K562 (cell line): Measurements from ENCODE around the gene ARL4D. TPM values are rescaled to one million over a fixed set of nuclear protein-coding genes. Genes with fewer than 3 reads are reported as not detected.

Experiments used
- ATAC-seq: fragments of 200-7000 bp; cut with Tn5 transposase; 3 replicates; pipeline ENCODE4 v1.9.1; 2020; ENCODE audit warnings: moderate library complexity
- BruUV-seq: library from RNA; stranded (reverse); fragments of 400-500 nt; replicated peaks from 2 replicates; lab custom pipeline; 2021; lab: Mats Ljungman, UMichigan
- CTCF ChIA-PET: fragments of 300-600 bp; formaldehyde crosslinking; extraction: SDS; loops from one replicate; lab custom pipeline; 2021; ENCODE audit warnings: low intra/inter-chr PET ratio; lab: Yijun Ruan, JAX
- POLR2A ChIA-PET: fragments of 300-600, 350-650 bp; sonication (Branson Sonifier 250); formaldehyde crosslinking; extraction: SDS; loops from one replicate; lab custom pipeline; 2021; ENCODE audit warnings: antibody characterized with exemption, inconsistent platforms; lab: Yijun Ruan, JAX
- DNase-seq, 4 experiments: peaks; one replicate each; pipeline versions ENCODE4 v3.0.0 to v3.0.0-alpha.2; 2011 to 2018; ENCODE audit warnings: low spot score in 3 of 4, mixed read lengths in 3 of 4; ENCODE audit errors: extremely low read depth in 1 of 4
- FAIRE-seq: peaks from 2 replicates; lab custom pipeline; 2011; peaks lifted over from hg19 to GRCh38; lab: Jason Lieb, UNC
- H2AFZ ChIP-seq: 2 replicates; pipeline ENCODE4 v1.6.0; 2011; ENCODE audit warnings: low read depth, low read length, control low read depth, inconsistent platforms
- H3K27ac ChIP-seq: fragments of 200-600 bp; 3 replicates; pipeline ENCODE4 v1.8.0; 2011; ENCODE audit warnings: low read depth, mild to moderate bottlenecking, control low read depth, inconsistent platforms, low read length, moderate library complexity, mixed read lengths; ENCODE audit errors: extremely low read depth
- H3K27me3 ChIP-seq, 2 experiments: fragments of 300-600 bp in 1 of 2; 2 replicates in 1 of 2; 3 replicates in 1 of 2; pipeline versions ENCODE4 v1.6.0 to v1.8.0; 2011; ENCODE audit warnings: inconsistent platforms in 2 of 2, low read length in 2 of 2, mild to moderate bottlenecking in 1 of 2, mixed read lengths in 1 of 2, moderate library complexity in 1 of 2; ENCODE audit not compliant: control insufficient read depth in 2 of 2, insufficient read depth in 2 of 2
- H3K36me3 ChIP-seq: fragments of 300-600 bp; 3 replicates; pipeline ENCODE4 v1.8.0; 2011; ENCODE audit warnings: mild to moderate bottlenecking, low read length, inconsistent platforms; ENCODE audit not compliant: control insufficient read depth, insufficient read depth
- H3K4me1 ChIP-seq, 2 experiments: fragments of 200-600 bp in 1 of 2; replicated peaks in 1 of 2; 2 replicates in 1 of 2; 3 replicates in 1 of 2; pipeline versions ENCODE4 v1.5.1 to v1.8.0; 2011; ENCODE audit warnings: inconsistent platforms in 2 of 2, low read length in 2 of 2, mild to moderate bottlenecking in 1 of 2, mixed read lengths in 1 of 2, moderate library complexity in 1 of 2; ENCODE audit not compliant: control insufficient read depth in 2 of 2, insufficient read depth in 2 of 2
- H3K4me2 ChIP-seq: 2 replicates; pipeline ENCODE4 v1.6.1; 2011; ENCODE audit warnings: low read length, control low read depth, inconsistent platforms, mixed read lengths; ENCODE audit not compliant: insufficient read depth
- H3K4me3 ChIP-seq: fragments of 200-600 bp; sonication (generic), shearing (Covaris generic); 2 replicates; pipeline ENCODE4 v1.5.1; 2016; ENCODE audit warnings: control low read depth, inconsistent platforms
- H3K79me2 ChIP-seq: fragments of 200-600 bp; 3 replicates; pipeline ENCODE4 v1.8.0; 2011; ENCODE audit warnings: low read length, inconsistent platforms; ENCODE audit not compliant: control insufficient read depth, insufficient read depth
- H3K9ac ChIP-seq, 2 experiments: 2 replicates each; pipeline versions ENCODE4 v1.6.0 to v1.6.1; 2011; ENCODE audit warnings: low read depth in 2 of 2, low read length in 2 of 2, control low read depth in 1 of 2, inconsistent platforms in 1 of 2, mild to moderate bottlenecking in 1 of 2, mixed read lengths in 1 of 2; ENCODE audit not compliant: insufficient read depth in 1 of 2
- H3K9me1 ChIP-seq: one replicate; pipeline ENCODE4 v1.6.0; 2011; ENCODE audit warnings: inconsistent platforms, mild to moderate bottlenecking, low read length, moderate library complexity; ENCODE audit not compliant: control insufficient read depth, insufficient read depth
- H3K9me3 ChIP-seq: replicated peaks from 2 replicates; pipeline ENCODE4 v1.5.1; 2011; ENCODE audit warnings: low read depth, low read length, inconsistent platforms; ENCODE audit not compliant: control insufficient read depth, insufficient read depth
- H4K20me1 ChIP-seq: replicated peaks from 2 replicates; pipeline ENCODE4 v1.6.1; 2011; ENCODE audit warnings: low read length, inconsistent platforms, mixed read lengths; ENCODE audit not compliant: control insufficient read depth, insufficient read depth
- EP400 ChIP-seq: fragments of 450-650 bp; IDR thresholded peaks from 2 replicates; pipeline ENCODE4 v1.6.1; 2017; ENCODE audit warnings: antibody characterized with exemption, mild to moderate bottlenecking, moderate library complexity
- ETV1 ChIP-seq: fragments of 450-650 bp; conservative IDR thresholded peaks from 2 replicates; pipeline ENCODE4 v1.6.1; 2016; ENCODE audit warnings: missing genetic modification characterization, control low read depth, low read depth, missing compliant biosample characterization
- GTF2E2 ChIP-seq: fragments of 200-800 bp; sonication (Bioruptor generic); IDR thresholded peaks from 2 replicates; pipeline ENCODE4 v1.6.1; 2016; ENCODE audit warnings: missing genetic modification characterization, missing compliant biosample characterization
- HNRNPUL1 ChIP-seq: fragments of 200-400 bp; formaldehyde crosslinking; IDR thresholded peaks from 2 replicates; pipeline ENCODE4 v1.6.1; 2017; ENCODE audit warnings: low read length
- L3MBTL2 ChIP-seq: fragments of 450-650 bp; IDR thresholded peaks from 2 replicates; pipeline ENCODE4 v1.6.1; 2016; ENCODE audit warnings: mild to moderate bottlenecking, moderate library complexity
- PHTF2 ChIP-seq: fragments of 250-450 bp; sonication (Bioruptor Pico); IDR thresholded peaks from 2 replicates; pipeline ENCODE4 v1.5.0; 2021; ENCODE audit warnings: mild to moderate bottlenecking
- SAFB2 ChIP-seq: fragments of 200-400 bp; formaldehyde crosslinking; IDR thresholded peaks from 2 replicates; pipeline ENCODE4 v1.6.1; 2018; ENCODE audit warnings: borderline replicate concordance, low read length, low read depth, moderate library complexity; ENCODE audit not compliant: severe bottlenecking
- SLC30A9 ChIP-seq: fragments of 250-450 bp; sonication (Bioruptor Pico); IDR thresholded peaks from 2 replicates; pipeline ENCODE4 v1.8.0; 2022; ENCODE audit warnings: mild to moderate bottlenecking, moderate library complexity
- TRIM24 ChIP-seq, 2 experiments: fragments of 450-650 bp; IDR thresholded peaks; 2 replicates each; pipeline ENCODE4 v1.6.1; 2016
- ZNF561 ChIP-seq: fragments of 450-650 bp; formaldehyde crosslinking; conservative IDR thresholded peaks from 2 replicates; pipeline ENCODE4 v1.4.0; 2020; ENCODE audit warnings: mild to moderate bottlenecking, moderate library complexity
- WGBS: fragments of 100-300 bp; shearing (Covaris generic); methylation state at CpG from one replicate; pipeline ENCODE4 v1.1.6; 2016; ENCODE audit warnings: low coverage, mixed read lengths; ENCODE audit not compliant: insufficient coverage; ENCODE audit errors: missing lambda C conversion rate; 5-methylcytosine and 5-hydroxymethylcytosine counted together
- in situ Hi-C: fragments of 300-500 bp; cut with MboI; formaldehyde crosslinking; loops from 4 replicates; pipeline ENCODE4 v1.15.0; 2018; ENCODE audit warnings: inconsistent platforms, mixed read lengths
- intact Hi-C: fragments of 100-400 bp; cut with micrococcal nuclease; formaldehyde crosslinking; loops from 2 replicates; pipeline ENCODE4 v1.14.2; 2022
- polyA plus RNA-seq, 8 experiments: library from polyadenylated mRNA; depleted of rRNA in 4 of 8; stranded (reverse) in 5 of 8; unstranded in 3 of 8; fragments of >200 nt; fragmentation: Nextera tagmentation in 2 of 8; fragmentation: Illumina TruSeq in 1 of 8; extraction: Ambion mirVana in 2 of 8; extraction: Trizol in 1 of 8; gene quantifications; 2 replicates each; pipeline versions ENCODE4 v1.2.1 to v1.2.3, GENCODE V29; 2011 to 2014; ENCODE audit warnings: inconsistent platforms in 1 of 8, missing spikeins in 1 of 8
- total RNA-seq, 7 experiments: library from RNA; depleted of rRNA in 6 of 7; stranded (reverse); fragments of >200 nt in 6 of 7; fragmentation: Illumina TruSeq in 2 of 7; extraction: Trizol in 2 of 7; gene quantifications; 2 replicates each; pipeline versions ENCODE4 v1.2.1 to v1.2.3, GENCODE V29; 2011 to 2021; ENCODE audit warnings: low replicate concordance in 1 of 7
- TF ChIP-seq, protein P1 (sequence below), 3 experiments: IDR thresholded peaks in 2 of 3; conservative IDR thresholded peaks in 1 of 3; 2 replicates each; pipeline ENCODE4 v1.5.1; 2011 to 2012; ENCODE audit warnings: low read length in 3 of 3, mild to moderate bottlenecking in 3 of 3, control low read depth in 2 of 3, improper control_type of control experiment in 1 of 3, inconsistent platforms in 1 of 3, low read depth in 1 of 3, mixed read lengths in 1 of 3, moderate library complexity in 1 of 3; ENCODE audit not compliant: insufficient read depth in 2 of 3
- TF ChIP-seq, protein P2 (sequence below): fragments of 450-650 bp; IDR thresholded peaks from 2 replicates; pipeline ENCODE4 v1.6.1; 2016; ENCODE audit warnings: mild to moderate bottlenecking

ARL4D gene
- total and polyA plus RNA-seq, 9 of the 15 experiments (the other 6 are each of a cell fraction or from before 2014, with no cell fraction given), result 0.07 to 0.53 (median 0.28) TPM; not detected in 1

DNA sequence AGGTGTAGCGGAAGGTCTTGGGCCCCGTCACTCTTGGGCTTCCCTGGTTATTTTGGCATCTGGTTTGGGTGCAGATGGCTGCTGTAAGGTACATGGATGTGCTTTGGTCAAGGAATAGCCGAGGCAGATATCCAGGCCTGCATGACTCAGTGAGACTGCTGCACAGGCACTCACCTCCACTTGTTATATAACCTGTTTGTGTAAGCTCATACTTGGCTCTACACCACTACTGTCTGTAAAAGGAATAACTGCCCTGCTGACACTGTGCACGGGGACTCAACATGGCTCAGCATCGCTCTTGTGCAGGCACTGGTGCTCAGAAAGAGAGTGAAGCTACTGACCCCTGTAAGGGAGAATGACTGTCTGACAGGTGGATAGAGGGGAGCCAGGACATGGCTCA lies 42.3 kb upstream of the ARL4D start:
- in situ Hi-C loops, result no loop called here
- Histone ChIP-seq H3K9ac (no peak overlapping the region), H3K79me2 (no peaks in the 10 kb centered on the region), H3K4me1 (peaks cover 0 to 28% of the 10 kb centered on the region in 2 experiments; a peak in 3 of 5 replicates), H4K20me1 (no peaks in the 10 kb centered on the region), H3K4me2 (no peak overlapping the region), H3K27me3 (peaks cover 0 to 5% of the 10 kb centered on the region in 2 experiments; a peak in 1 of 5 replicates), H3K27ac (no peak overlapping the region), H3K9me1 (no peaks in the 10 kb centered on the region), H3K36me3 (no peaks in the 10 kb centered on the region), H3K4me3 (no peak overlapping the region)
- CTCF ChIA-PET, result no interaction called here
- DNase-seq (no peak), FAIRE-seq (no peak)
- WGBS, result 18% methylated on average over 5 of the region's 5 CpGs
- TF ChIP-seq, protein P1, sequence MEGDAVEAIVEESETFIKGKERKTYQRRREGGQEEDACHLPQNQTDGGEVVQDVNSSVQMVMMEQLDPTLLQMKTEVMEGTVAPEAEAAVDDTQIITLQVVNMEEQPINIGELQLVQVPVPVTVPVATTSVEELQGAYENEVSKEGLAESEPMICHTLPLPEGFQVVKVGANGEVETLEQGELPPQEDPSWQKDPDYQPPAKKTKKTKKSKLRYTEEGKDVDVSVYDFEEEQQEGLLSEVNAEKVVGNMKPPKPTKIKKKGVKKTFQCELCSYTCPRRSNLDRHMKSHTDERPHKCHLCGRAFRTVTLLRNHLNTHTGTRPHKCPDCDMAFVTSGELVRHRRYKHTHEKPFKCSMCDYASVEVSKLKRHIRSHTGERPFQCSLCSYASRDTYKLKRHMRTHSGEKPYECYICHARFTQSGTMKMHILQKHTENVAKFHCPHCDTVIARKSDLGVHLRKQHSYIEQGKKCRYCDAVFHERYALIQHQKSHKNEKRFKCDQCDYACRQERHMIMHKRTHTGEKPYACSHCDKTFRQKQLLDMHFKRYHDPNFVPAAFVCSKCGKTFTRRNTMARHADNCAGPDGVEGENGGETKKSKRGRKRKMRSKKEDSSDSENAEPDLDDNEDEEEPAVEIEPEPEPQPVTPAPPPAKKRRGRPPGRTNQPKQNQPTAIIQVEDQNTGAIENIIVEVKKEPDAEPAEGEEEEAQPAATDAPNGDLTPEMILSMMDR (IDR thresholded peaks at IDR 0.05 in 2 of 3, conservative IDR thresholded peaks at IDR 0.05 in 1 of 3; ENCODE audit: insufficient read depth in 2 of 3, low read depth in 1 of 3, low read length in 3 of 3), result no peak
- TF ChIP-seq, all 486 proteins: peak for 0
- no peak for ATAC-seq
- Histone ChIP-seq H3K9me3 (peaks cover 5% of the 10 kb centered on the region; the same call in 1 of the 2 replicates), H2AFZ (no peak overlapping the region)
- BruUV-seq, result no TSS peak
- POLR2A ChIA-PET, result interaction anchor here (0.7 to 4.5 kb wide), 5 partner anchors 11 to 127 kb away, joined by 3 to 70 read pairs (median 3); partner anchors contain the start of gene DHX8
- intact Hi-C loops, result no loop called here

DNA sequence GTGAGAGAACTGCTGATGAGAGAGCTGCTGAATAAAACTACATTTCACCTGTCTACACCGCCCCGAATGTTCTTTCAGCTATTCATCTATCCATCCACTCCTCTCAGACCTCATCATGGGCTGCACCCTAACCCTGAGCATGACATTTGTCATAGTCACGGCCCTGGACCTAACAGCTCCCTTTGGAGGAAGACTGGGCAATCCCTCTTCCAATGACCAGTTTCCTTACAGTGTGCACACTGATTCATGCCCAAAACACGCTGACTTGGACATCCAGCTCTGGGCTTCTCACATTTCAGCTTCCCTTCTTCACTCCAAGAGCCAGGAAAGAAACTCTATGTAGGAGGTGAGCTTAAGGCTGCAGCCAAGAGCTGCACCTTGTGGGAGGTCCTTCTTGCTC lies 41.8 kb upstream of the ARL4D start:
- Histone ChIP-seq H3K27me3 (peaks cover 0 to 5% of the 10 kb centered on the region in 2 experiments; a peak in 1 of 5 replicates), H3K9me3 (peaks cover 5% of the 10 kb centered on the region; the same call in 1 of the 2 replicates), H3K36me3 (no peaks in the 10 kb centered on the region), H3K27ac (no peak overlapping the region), H3K4me2 (no peak overlapping the region), H2AFZ (no peak overlapping the region), H3K4me3 (no peak overlapping the region), H3K4me1 (peaks cover 0 to 22% of the 10 kb centered on the region in 2 experiments; a peak in 3 of 5 replicates), H3K9ac (no peak overlapping the region), H4K20me1 (no peaks in the 10 kb centered on the region), H3K79me2 (no peaks in the 10 kb centered on the region), H3K9me1 (no peaks in the 10 kb centered on the region)
- CTCF ChIA-PET, result no interaction called here
- no peak for ATAC-seq
- no peak for DNase-seq
- no peak for FAIRE-seq
- BruUV-seq, result no TSS peak
- intact Hi-C loops (no loop called here), in situ Hi-C loops (no loop called here)
- POLR2A ChIA-PET, result interaction anchor here (0.7 to 4.5 kb wide), 5 partner anchors 10 to 127 kb away, joined by 3 to 70 read pairs (median 3); partner anchors contain the start of gene DHX8
- WGBS, result 2% methylated on average over 4 of the region's 4 CpGs
- TF ChIP-seq SLC30A9 (CRISPR knock-in tag) (no peak), SAFB2 (no peak), ETV1 (tag) (no peak), HNRNPUL1 (no peak), GTF2E2 (tag) (no peak), TRIM24 (IDR thresholded peaks at IDR 0.05) (no peak), ZNF561 (CRISPR knock-in tag) (no peak), PHTF2 (no peak), EP400 (no peak), L3MBTL2 (no peak)
- TF ChIP-seq, protein P2, sequence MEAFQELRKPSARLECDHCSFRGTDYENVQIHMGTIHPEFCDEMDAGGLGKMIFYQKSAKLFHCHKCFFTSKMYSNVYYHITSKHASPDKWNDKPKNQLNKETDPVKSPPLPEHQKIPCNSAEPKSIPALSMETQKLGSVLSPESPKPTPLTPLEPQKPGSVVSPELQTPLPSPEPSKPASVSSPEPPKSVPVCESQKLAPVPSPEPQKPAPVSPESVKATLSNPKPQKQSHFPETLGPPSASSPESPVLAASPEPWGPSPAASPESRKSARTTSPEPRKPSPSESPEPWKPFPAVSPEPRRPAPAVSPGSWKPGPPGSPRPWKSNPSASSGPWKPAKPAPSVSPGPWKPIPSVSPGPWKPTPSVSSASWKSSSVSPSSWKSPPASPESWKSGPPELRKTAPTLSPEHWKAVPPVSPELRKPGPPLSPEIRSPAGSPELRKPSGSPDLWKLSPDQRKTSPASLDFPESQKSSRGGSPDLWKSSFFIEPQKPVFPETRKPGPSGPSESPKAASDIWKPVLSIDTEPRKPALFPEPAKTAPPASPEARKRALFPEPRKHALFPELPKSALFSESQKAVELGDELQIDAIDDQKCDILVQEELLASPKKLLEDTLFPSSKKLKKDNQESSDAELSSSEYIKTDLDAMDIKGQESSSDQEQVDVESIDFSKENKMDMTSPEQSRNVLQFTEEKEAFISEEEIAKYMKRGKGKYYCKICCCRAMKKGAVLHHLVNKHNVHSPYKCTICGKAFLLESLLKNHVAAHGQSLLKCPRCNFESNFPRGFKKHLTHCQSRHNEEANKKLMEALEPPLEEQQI, result no peak
